ENCODE measurements around the gene LURAP1L.

Gene LURAP1L, protein sequence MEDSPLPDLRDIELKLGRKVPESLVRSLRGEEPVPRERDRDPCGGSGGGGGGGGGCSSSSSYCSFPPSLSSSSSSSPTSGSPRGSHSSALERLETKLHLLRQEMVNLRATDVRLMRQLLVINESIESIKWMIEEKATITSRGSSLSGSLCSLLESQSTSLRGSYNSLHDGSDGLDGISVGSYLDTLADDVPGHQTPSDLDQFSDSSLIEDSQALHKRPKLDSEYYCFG

DNA sequence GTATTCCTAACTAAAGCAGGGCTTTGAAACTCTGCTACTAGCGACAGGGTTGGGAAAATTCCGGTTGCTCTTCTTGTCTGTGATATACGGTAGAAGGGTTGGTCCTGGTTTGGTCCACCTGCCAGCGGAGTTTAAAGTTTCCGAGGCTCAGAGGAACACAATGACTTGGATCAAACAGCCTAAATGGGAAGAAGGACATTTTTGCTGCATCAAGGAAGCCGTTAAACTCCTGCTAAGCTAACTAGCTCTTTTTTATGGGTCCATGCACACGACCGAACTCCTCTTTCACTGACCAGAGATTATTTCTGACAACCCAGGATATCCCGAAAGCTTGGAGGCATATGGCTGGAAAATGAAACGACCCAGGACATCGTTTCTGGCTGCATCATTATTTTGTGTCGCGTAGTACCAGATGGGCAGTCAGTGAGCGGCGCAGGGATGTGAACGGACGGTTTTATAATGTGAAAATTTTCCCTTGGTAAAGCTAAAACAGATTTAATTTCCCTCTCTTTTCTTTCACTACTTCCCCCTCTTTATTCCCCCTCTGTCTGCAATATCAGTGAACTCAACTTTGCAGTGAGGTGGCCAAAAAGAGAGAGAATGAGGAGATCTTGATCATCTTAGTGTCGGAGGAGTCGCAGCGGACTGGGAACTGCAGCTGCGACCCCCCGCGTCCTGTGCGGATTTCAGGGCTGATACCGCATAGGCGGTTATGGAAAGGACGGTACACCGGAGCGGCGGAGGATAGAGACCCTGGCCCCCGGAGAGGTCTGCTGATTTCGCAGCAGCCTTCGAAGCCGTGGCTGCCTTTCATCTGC is at the start of gene LURAP1L:
Gene LURAP1L, plus strand, starts transcription at position 160 of the 818 bp plus-strand sequence. CDS start 696 bp downstream, outside the sequence.
- peaks cover 26% of the 10 kb centered on the region for H3K27me3 Mint-ChIP-seq
- no peak for ATAC-seq
- no peak within 1 kb of the TSS for H3K27ac Mint-ChIP-seq
- peak within 1 kb of the TSS in 1 of 2 donors; percentile 46 for H3K4me3 Mint-ChIP-seq
- peaks cover 17% of the 10 kb centered on the region for H3K4me1 Mint-ChIP-seq
- peaks cover 0 to 7% of the 10 kb centered on the region in 2 donors for H3K9me3 Mint-ChIP-seq
- no peak for DNase-seq

DNA sequence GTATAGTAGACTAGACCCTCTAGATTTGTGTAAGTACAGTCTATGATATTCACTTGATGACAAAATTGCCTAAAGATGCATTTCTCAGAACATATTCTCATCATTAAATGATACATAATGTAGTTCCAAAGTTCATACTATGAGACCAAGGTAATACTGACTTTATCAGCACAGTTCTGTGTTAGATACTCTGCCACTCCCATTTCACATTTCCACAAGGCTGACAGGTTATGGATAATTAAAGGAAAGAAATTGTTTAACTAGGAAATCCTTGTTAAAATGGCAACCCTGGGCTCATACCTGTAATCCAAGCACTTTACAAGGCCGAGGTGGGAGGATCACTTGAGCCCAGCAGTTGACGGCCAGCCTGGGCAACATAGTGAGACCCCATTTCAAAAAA is 48.0 kb upstream of the LURAP1L start:
- ATAC-seq (no peak), DNase-seq (no peak)
- H3K9me3 Mint-ChIP-seq = peaks cover 11 to 15% of the 10 kb centered on the region in 2 donors
- no peaks in the 10 kb centered on the region for H3K4me1 Mint-ChIP-seq
- H3K27ac Mint-ChIP-seq = no peak overlapping the region
- no peak overlapping the region for H3K4me3 Mint-ChIP-seq
- H3K27me3 Mint-ChIP-seq = no peaks in the 10 kb centered on the region

DNA sequence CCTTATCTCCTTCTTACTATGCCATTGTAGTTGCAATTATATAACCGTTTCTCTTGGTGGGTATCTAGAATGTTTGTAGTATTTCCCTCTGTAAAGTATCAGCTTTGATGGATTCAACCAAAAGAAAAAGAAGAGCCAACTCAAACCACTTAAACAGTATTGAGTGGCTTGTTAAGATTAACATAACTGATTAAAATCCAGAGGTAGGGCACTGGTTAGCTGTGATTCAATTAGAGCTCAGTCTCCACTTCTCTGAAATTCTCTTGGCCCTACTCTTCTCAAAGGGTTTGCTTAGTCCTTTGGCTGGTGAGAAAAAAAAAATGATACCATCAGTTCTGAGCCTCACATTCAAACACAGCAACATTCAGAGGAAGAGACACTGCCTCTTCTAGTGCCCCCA is 44.6 kb upstream of the LURAP1L start:
- no peak overlapping the region for H3K4me3 Mint-ChIP-seq
- no peaks in the 10 kb centered on the region for H3K4me1 Mint-ChIP-seq
- no peaks in the 10 kb centered on the region for H3K27me3 Mint-ChIP-seq
- no peak for ATAC-seq
- no peak for DNase-seq
- peaks cover 22 to 24% of the 10 kb centered on the region in 2 donors for H3K9me3 Mint-ChIP-seq
- no peak overlapping the region for H3K27ac Mint-ChIP-seq

DNA sequence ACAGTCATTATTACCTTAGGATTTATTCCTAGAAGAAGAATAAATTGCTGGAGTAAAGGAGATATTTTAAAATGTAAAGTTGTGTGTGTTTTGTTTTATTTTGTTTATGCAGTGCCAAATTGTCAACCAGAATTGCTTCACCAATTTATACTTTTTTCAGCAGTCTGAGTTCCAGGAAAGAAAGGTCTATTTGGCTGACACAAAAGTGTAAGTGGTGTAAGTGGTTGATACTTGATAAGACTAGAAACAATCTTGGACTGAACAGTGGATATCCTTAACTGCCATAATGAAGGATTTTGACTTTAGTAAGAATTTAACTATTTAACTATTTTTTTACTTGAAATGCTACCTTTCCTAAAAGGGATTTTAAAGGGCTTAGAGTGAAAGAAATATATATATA is 43.9 kb upstream of the LURAP1L start:
- no peak for DNase-seq
- ATAC-seq = no peak
- H3K4me1 Mint-ChIP-seq = no peaks in the 10 kb centered on the region
- H3K27ac Mint-ChIP-seq = no peak overlapping the region
- peaks cover 24 to 27% of the 10 kb centered on the region in 2 donors for H3K9me3 Mint-ChIP-seq
- H3K4me3 Mint-ChIP-seq = no peak overlapping the region
- H3K27me3 Mint-ChIP-seq = no peaks in the 10 kb centered on the region

DNA sequence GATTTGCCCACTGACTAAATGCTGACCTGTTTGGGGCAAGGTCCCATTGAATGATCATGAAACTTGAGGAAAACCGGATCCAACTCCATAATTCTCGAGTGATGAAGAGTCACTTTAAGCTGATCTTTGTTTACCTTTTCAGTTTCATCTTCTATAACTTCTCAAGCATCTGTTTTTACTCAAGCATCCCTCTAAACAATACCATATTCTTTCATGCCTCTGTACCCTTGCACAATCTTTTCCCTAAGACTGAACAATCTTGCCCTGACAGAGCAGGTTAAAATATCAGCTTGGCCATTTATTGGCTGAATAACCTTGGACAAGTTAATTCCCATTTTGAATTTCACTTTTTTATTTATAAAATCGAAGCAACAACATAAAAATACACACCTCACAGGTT is 41.8 kb upstream of the LURAP1L start:
- no peak overlapping the region for H3K27ac Mint-ChIP-seq
- H3K4me1 Mint-ChIP-seq = no peaks in the 10 kb centered on the region
- no peak overlapping the region for H3K4me3 Mint-ChIP-seq
- no peaks in the 10 kb centered on the region for H3K27me3 Mint-ChIP-seq
- ATAC-seq (no peak), DNase-seq (no peak)
- H3K9me3 Mint-ChIP-seq = peaks cover 24 to 27% of the 10 kb centered on the region in 2 donors

DNA sequence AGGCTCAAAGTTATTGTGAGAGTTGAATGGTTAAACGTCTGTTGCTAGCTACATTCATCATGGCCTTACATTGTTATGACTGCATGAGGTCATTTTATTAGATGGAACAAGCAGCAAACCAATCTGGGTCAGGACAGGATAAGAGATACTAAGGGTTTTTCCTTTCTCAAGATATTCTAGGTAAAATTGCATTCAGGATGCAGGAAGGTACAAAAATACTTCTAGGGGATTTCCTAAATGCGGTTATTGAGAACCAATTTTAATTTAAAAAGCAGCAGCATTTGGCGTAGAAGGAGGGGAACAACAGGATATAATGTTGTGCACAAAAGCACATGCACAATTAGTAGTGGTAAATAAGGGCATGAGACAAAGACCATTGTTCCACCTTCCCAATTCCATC is 39.2 kb upstream of the LURAP1L start:
- DNase-seq (no peak), ATAC-seq (no peak)
- H3K27ac Mint-ChIP-seq = no peak overlapping the region
- H3K4me1 Mint-ChIP-seq = no peaks in the 10 kb centered on the region
- H3K27me3 Mint-ChIP-seq = no peaks in the 10 kb centered on the region
- peaks cover 14 to 32% of the 10 kb centered on the region in 2 donors for H3K9me3 Mint-ChIP-seq
- no peak overlapping the region for H3K4me3 Mint-ChIP-seq

DNA sequence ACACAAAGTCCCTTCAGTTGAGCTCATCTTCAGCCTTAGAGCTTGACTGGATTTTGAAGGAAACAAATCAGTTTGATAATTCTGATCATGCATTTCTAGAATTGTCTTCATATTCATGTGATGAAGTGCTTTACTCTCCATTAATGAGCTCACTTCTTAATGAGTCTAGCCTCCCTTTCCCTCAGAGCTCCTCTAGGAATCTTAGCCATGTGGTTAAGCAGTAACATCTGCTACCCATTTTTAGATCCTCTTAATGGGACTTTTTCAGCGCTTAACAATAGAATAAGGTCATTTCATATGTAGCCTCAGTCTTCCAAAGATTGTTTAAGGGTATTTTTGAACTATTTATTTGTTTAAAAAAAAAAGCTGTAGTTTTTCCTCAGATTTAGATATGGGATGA is 36.9 kb upstream of the LURAP1L start:
- ATAC-seq = no peak

DNA sequence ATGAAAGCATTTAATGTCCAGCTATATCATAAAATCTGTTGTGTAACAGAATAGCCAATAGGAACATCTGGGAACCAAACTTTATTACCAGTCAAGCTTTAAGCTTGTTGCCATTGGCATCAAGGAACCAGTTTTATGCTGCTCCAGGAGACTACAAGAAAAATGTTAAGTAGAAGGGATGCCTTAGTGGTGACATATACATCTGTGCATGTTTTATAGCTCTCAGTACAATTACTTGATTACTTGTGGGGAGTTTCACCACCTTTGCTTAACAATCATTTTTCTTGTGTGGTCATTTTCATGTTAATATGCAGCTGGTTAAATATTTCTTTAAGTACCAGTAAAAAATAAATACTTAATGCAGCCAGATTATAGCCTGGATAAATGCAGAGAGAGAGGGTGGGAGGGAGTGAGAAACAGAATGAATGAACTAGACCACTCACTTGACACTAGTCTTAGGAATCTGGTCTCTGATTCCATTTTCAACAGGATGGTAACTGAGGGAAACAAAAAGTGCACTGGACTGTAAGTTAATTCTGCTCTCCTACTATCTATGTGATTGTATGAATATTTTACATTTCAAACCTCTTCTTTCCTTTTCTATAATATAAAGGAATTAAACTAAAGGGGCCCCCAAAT is 35.7 kb upstream of the LURAP1L start:
- Mint-ChIP-seq H3K4me1 (no peaks in the 10 kb centered on the region), H3K9me3 (peaks cover 12 to 45% of the 10 kb centered on the region in 2 donors), H3K4me3 (no peak overlapping the region), H3K27ac (no peak overlapping the region), H3K27me3 (no peaks in the 10 kb centered on the region)
- ATAC-seq = no peak
- no peak for DNase-seq

More for the DNA sequence above, 36.9 kb upstream of the LURAP1L start:
- H3K4me1 Mint-ChIP-seq = no peaks in the 10 kb centered on the region
- no peak overlapping the region for H3K27ac Mint-ChIP-seq
- DNase-seq = no peak
- H3K9me3 Mint-ChIP-seq = peaks cover 9 to 40% of the 10 kb centered on the region in 2 donors
- no peaks in the 10 kb centered on the region for H3K27me3 Mint-ChIP-seq
- H3K4me3 Mint-ChIP-seq = no peak overlapping the region

DNA sequence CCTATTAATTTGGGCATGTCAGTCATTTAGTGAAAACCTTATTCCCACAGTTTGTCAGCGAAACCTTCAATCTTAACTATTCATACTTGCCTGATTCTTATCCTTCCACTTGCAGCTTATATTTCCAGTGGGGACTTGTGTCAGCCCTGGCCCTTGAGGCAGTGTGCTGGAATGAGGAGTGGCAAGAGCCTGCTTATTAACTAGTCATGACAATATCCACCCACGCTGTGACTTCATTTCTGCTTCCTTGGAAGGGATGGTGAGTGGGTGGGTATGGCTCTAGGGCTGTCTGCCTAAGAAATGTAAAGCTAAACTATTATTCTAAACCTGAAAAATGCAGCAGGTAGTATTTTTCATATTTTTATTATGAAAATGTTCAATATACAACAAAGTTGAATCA is 34.0 kb upstream of the LURAP1L start:
- Mint-ChIP-seq H3K9me3 (peaks cover 8 to 47% of the 10 kb centered on the region in 2 donors), H3K27me3 (no peaks in the 10 kb centered on the region), H3K27ac (no peak overlapping the region), H3K4me1 (no peaks in the 10 kb centered on the region), H3K4me3 (no peak overlapping the region)
- no peak for ATAC-seq
- no peak for DNase-seq

DNA sequence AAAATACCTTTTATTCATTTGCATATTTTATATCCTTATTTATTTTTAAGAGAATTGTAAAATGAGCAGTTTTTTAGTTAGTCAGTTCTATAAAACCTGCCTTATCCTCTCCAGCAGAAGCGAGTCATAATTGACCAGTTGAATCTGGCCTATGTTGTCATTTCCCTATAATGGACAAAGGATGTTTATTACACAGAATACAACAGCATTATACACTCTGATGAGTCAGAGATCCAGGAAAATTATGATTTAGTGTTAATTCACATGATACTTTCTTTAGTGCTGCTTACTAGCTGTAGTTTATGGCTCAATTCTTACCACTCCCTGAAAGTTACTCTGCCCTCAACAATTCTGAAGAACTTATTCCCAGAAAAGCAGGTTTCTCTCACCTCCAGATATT is 26.8 kb upstream of the LURAP1L start:
- Mint-ChIP-seq H3K9me3 (peaks cover 22 to 47% of the 10 kb centered on the region in 2 donors), H3K4me3 (no peak overlapping the region)

DNA sequence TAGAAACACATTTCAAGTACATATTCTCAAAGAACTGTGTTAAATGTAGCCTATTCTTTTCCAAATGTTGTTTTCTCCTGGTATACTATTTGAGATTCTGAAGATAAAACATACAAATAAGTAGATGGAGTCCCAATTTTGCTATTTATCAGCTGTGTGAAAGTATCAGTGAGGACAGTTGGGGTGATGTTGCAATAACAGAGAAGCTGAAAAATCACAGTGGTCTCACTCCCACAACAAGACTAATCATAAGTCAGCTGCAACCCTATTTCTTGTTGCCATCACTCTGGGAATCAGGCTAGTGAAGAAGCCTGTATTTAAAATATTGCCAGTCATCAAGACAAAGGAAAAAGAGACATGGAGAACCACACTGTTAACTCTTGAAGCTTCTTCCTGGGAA is 25.9 kb upstream of the LURAP1L start:
- Mint-ChIP-seq H3K27me3 (no peaks in the 10 kb centered on the region), H3K4me3 (no peak overlapping the region)
- ATAC-seq = no peak

More for the DNA sequence above, 26.8 kb upstream of the LURAP1L start:
- Mint-ChIP-seq H3K27ac (no peak overlapping the region), H3K4me1 (no peaks in the 10 kb centered on the region), H3K27me3 (no peaks in the 10 kb centered on the region)
- ATAC-seq (no peak), DNase-seq (no peak)

DNA sequence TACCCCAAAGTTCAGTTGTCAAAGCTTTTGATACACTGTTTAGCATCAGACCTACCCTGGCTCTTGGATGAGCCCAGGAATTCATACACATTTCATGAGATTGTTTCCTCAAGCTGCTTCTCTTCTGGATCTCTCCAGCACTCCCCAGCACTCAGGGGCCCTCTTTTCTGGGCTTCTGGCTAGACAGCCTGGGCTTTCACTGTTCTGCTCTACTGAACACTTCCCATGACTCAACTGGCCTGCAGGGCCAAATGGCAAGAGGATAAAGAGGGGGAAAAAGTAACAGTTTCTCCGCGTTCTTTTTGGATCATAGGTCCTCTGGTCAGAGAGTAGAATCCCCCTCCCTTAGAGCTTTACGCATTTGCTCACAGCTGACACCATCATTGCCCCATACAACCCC is 20.9 kb upstream of the LURAP1L start:
- H3K27me3 Mint-ChIP-seq = no peaks in the 10 kb centered on the region
- no peaks in the 10 kb centered on the region for H3K4me1 Mint-ChIP-seq
- peaks cover 0 to 5% of the 10 kb centered on the region in 2 donors for H3K9me3 Mint-ChIP-seq
- no peak overlapping the region for H3K4me3 Mint-ChIP-seq
- DNase-seq (no peak), ATAC-seq (no peak)
- no peak overlapping the region for H3K27ac Mint-ChIP-seq

More for the DNA sequence above, 25.9 kb upstream of the LURAP1L start:
- no peak for DNase-seq
- Mint-ChIP-seq H3K27ac (no peak overlapping the region), H3K4me1 (no peaks in the 10 kb centered on the region), H3K9me3 (peaks cover 16 to 38% of the 10 kb centered on the region in 2 donors)

DNA sequence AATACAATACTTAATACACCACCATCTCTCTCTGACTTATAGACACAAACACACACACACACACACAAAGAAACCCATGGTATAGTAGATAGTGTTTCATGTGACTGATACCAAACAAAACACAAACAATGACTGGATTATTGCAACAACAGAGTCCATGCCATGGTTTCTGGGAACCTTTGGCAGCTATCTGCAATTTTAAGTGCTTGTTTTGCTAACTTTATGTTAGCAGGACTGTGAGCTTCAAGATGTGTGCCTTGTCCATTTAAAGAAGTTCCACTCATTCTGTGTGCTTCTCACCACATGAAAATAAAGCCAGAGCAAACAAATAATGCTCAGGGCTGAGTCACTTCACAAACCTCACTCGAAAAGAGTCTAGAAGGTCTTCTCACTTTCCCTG is 15.1 kb upstream of the LURAP1L start:
- no peaks in the 10 kb centered on the region for H3K27me3 Mint-ChIP-seq
- peaks cover 10 to 13% of the 10 kb centered on the region in 2 donors for H3K9me3 Mint-ChIP-seq
- H3K27ac Mint-ChIP-seq = no peak overlapping the region
- no peak overlapping the region for H3K4me3 Mint-ChIP-seq
- ATAC-seq (no peak), DNase-seq (no peak)
- no peaks in the 10 kb centered on the region for H3K4me1 Mint-ChIP-seq

DNA sequence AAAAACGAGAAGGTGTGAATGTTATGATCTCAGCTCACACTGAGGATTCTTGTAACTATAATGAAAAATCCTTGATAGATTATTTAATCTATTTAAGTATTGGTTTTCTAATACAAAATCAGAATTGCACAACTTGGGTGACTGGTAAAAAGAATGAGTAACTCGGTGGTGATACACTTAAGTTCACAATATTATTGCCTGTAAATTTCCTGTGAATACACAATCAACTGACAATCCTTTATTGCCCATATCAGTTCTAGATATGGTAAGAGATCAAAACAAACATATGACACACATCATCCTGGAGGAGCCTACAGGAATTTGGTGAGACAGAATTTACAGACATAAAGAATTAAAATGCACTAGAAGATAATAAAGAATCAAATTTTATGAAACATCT is 14.1 kb upstream of the LURAP1L start:
- Mint-ChIP-seq H3K27me3 (no peaks in the 10 kb centered on the region), H3K4me3 (no peak overlapping the region), H3K9me3 (peaks cover 16 to 19% of the 10 kb centered on the region in 2 donors), H3K4me1 (no peaks in the 10 kb centered on the region), H3K27ac (no peak overlapping the region)
- DNase-seq = no peak
- no peak for ATAC-seq

DNA sequence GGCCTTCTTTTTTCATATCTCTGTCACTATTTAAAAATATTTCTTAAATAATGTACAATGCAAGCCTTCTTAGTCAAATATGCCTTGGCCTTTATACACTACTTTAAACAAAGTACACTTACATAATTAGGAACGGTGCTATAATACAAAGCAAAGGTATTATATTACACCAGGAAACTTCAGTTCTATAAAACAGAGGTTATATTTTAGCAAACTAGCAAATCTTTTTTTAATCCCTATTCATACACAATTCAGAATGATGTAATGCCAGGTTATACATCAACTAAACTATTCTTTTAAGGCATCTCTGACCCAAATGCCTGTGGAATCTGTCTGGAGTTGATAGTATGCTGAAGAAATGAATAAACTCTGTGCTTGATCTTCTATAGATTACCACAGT is 10.7 kb upstream of the LURAP1L start:
- Mint-ChIP-seq H3K9me3 (peaks cover 12 to 19% of the 10 kb centered on the region in 2 donors), H3K27ac (no peak overlapping the region), H3K4me3 (no peak overlapping the region), H3K27me3 (no peaks in the 10 kb centered on the region), H3K4me1 (no peaks in the 10 kb centered on the region)
- DNase-seq (no peak), ATAC-seq (no peak)

All from stimulated activated naive CD8-positive, alpha-beta T cell treated with anti-CD3 and anti-CD28 coated beads, Interleukin-15, amount 100 ng/mL, for 72 hours (primary cell).